Measurements from ENCODE around the gene RAB10. TPM values are rescaled to one million over a fixed set of nuclear protein-coding genes. Genes with fewer than 3 reads are reported as not detected.

Gene RAB10
- total and polyA plus RNA-seq, 2 of the 13 experiments (the other 11 are each of a cell fraction or from before 2014, with no cell fraction given) = 48.2 to 120 TPM

GRCh38 chr2:26033818-26034636, at the start of gene RAB10 (continued):
- TF ChIP-seq ZNF264 (CRISPR knock-in tag; IDR thresholded peaks at IDR 0.05) = peak; percentile 94
- peak; percentile 89 for TF ChIP-seq ZFP37 (CRISPR knock-in tag; IDR thresholded peaks at IDR 0.05; ENCODE audit: borderline replicate concordance)
- TF ChIP-seq ZNF124 (CRISPR knock-in tag; IDR thresholded peaks at IDR 0.05) = peak; percentile 88
- TF ChIP-seq KAT2B (IDR thresholded peaks at IDR 0.05; ENCODE audit: borderline replicate concordance, low read depth, low read length) = no peak
- TF ChIP-seq ZNF564 (CRISPR knock-in tag; IDR thresholded peaks at IDR 0.05) = peak; percentile 82
- peak; percentile 82; the same call in 1 of the 2 replicates for TF ChIP-seq ZNF703 (CRISPR knock-in tag; IDR thresholded peaks at IDR 0.05; ENCODE audit: borderline replicate concordance)
- peak; percentile 87; the same call in 1 of the 2 replicates for TF ChIP-seq KDM4B (CRISPR knock-in tag; IDR thresholded peaks at IDR 0.05)
- peak; percentile 84 for TF ChIP-seq POGZ (CRISPR knock-in tag; IDR thresholded peaks at IDR 0.05)
- no peak for TF ChIP-seq SOX6 (IDR thresholded peaks at IDR 0.05)
- TF ChIP-seq SOX6 (CRISPR knock-in tag; IDR thresholded peaks at IDR 0.05) = peak; percentile 77
- TF ChIP-seq YEATS4 (CRISPR knock-in tag; IDR thresholded peaks at IDR 0.05; ENCODE audit: borderline replicate concordance) = peak; percentile 96
- TF ChIP-seq NFRKB (IDR thresholded peaks at IDR 0.05) = no peak
- TF ChIP-seq GPN1 (CRISPR knock-in tag; IDR thresholded peaks at IDR 0.05; ENCODE audit: borderline replicate concordance) = peak; percentile 73; the same call in 1 of the 2 replicates
- TF ChIP-seq HNRNPK (IDR thresholded peaks at IDR 0.05; ENCODE audit: low read depth, low read length, poor library complexity, severe bottlenecking) = peak; percentile 88
- TF ChIP-seq, protein P1, sequence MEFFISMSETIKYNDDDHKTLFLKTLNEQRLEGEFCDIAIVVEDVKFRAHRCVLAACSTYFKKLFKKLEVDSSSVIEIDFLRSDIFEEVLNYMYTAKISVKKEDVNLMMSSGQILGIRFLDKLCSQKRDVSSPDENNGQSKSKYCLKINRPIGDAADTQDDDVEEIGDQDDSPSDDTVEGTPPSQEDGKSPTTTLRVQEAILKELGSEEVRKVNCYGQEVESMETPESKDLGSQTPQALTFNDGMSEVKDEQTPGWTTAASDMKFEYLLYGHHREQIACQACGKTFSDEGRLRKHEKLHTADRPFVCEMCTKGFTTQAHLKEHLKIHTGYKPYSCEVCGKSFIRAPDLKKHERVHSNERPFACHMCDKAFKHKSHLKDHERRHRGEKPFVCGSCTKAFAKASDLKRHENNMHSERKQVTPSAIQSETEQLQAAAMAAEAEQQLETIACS (CRISPR knock-in tag; IDR thresholded peaks at IDR 0.05) = peak; percentile 99
- TF ChIP-seq ZNF256 (CRISPR knock-in tag; conservative IDR thresholded peaks at IDR 0.05) = peak; percentile 94
- TF ChIP-seq ZSCAN25 (CRISPR knock-in tag; IDR thresholded peaks at IDR 0.05) = peak; percentile 60
- peak; percentile 85 for TF ChIP-seq ZBTB7B (CRISPR knock-in tag; IDR thresholded peaks at IDR 0.05)
- TF ChIP-seq, protein P2, sequence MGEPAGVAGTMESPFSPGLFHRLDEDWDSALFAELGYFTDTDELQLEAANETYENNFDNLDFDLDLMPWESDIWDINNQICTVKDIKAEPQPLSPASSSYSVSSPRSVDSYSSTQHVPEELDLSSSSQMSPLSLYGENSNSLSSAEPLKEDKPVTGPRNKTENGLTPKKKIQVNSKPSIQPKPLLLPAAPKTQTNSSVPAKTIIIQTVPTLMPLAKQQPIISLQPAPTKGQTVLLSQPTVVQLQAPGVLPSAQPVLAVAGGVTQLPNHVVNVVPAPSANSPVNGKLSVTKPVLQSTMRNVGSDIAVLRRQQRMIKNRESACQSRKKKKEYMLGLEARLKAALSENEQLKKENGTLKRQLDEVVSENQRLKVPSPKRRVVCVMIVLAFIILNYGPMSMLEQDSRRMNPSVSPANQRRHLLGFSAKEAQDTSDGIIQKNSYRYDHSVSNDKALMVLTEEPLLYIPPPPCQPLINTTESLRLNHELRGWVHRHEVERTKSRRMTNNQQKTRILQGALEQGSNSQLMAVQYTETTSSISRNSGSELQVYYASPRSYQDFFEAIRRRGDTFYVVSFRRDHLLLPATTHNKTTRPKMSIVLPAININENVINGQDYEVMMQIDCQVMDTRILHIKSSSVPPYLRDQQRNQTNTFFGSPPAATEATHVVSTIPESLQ (CRISPR knock-in tag; conservative IDR thresholded peaks at IDR 0.05) = peak; percentile 63; the same call in 1 of the 2 replicates
- TF ChIP-seq, protein P3, sequence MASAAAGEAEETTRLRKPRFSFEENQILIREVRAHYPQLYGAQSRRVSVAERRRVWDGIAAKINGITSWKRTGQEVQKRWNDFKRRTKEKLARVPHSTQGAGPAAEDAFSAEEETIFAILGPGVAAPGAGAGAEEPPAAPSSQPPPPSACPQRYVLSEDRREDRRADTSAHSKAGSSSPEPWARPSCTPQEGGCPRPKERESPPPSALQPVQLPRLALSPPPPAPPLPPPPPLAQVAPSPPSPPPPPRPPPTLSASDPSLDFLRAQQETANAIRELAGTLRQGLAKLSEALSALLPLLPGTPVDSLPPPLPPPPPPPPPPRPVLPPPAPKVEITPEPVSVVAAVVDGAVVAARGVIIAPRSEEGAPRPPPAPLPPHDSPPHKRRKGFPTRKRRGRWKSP (CRISPR knock-in tag; IDR thresholded peaks at IDR 0.05) = no peak
- TF ChIP-seq MEIS1 (CRISPR knock-in tag; IDR thresholded peaks at IDR 0.05; ENCODE audit: borderline replicate concordance) = peak; percentile 58; the same call in 1 of the 2 replicates
- TF ChIP-seq ZNF614 (CRISPR knock-in tag; IDR thresholded peaks at IDR 0.05; ENCODE audit: borderline replicate concordance) = 0 out of 2 replicates have a peak, but pooled peaks have one; percentile 81
- TF ChIP-seq ZNF333 (CRISPR knock-in tag; IDR thresholded peaks at IDR 0.05; ENCODE audit: borderline replicate concordance) = peak; percentile 93; the same call in 1 of the 2 replicates
- TF ChIP-seq ZNF12 (CRISPR knock-in tag; IDR thresholded peaks at IDR 0.05) = peak; percentile 70
- peak; percentile 69; the same call in 1 of the 2 replicates for TF ChIP-seq MLLT10 (CRISPR knock-in tag; IDR thresholded peaks at IDR 0.05)
- no peak for TF ChIP-seq JDP2 (CRISPR knock-in tag; IDR thresholded peaks at IDR 0.05; ENCODE audit: borderline replicate concordance)
- TF ChIP-seq ZNF660 (CRISPR knock-in tag; IDR thresholded peaks at IDR 0.05; ENCODE audit: borderline replicate concordance, low read depth) = no peak

All from HepG2 (cell line).